ENCODE measurements around the gene RPSA. TPM values are rescaled to one million over a fixed set of nuclear protein-coding genes. Genes with fewer than 3 reads are reported as not detected.

Gene RPSA
- total and polyA plus RNA-seq, 8 donors, result 738 to 1,954 (median 1,788) TPM

GRCh38 chr3:39376959-39377634, 29.4 kb upstream of the RPSA start:
- Histone ChIP-seq H3K4me1 (no peaks in the 10 kb centered on the region), H3K36me3 (no peaks in the 10 kb centered on the region), H3K27me3 (no peaks in the 10 kb centered on the region), H3K9me3 (no peaks in the 10 kb centered on the region), H3K4me3 (no peak overlapping the region), H3K27ac (no peak overlapping the region)
- no peak for TF ChIP-seq CTCF (IDR thresholded peaks at IDR 0.05)
- DNase-seq, result peak in 1 of 4 donors; percentile 23
- intact Hi-C loops (cut with DNase I), result no loop called here
- no peak for ATAC-seq

- intact Hi-C loops (cut with DNase I), result no loop called here
- peak; percentile 47 to 51 for TF ChIP-seq CTCF (IDR thresholded peaks at IDR 0.05)
- no peaks in the 10 kb centered on the region for H3K27me3 ChIP-seq
- H3K36me3 ChIP-seq, result no peaks in the 10 kb centered on the region
- peaks cover 0 to 6% of the 10 kb centered on the region in 2 donors for H3K4me1 ChIP-seq
- ATAC-seq (peak; percentile 91), DNase-seq (peak in 1 of 4 donors; percentile 52)
- no peak overlapping the region for H3K4me3 ChIP-seq
- H3K27ac ChIP-seq, result no peak overlapping the region
- H3K9me3 ChIP-seq, result no peaks in the 10 kb centered on the region
These were observed 28.4 kb upstream of the RPSA start for GRCh38 chr3:39378088-39378487.

GRCh38 chr3:39378957-39379777, 27.4 kb upstream of the RPSA start:
- intact Hi-C loops (cut with DNase I), result no loop called here
- no peak for ATAC-seq

GRCh38 chr3:39379778-39380155, 26.8 kb upstream of the RPSA start:
- intact Hi-C loops (cut with DNase I), result no loop called here
- DNase-seq, result no peak
- ATAC-seq, result no peak

More at GRCh38 chr3:39378957-39379777, 27.4 kb upstream of the RPSA start:
- H3K4me1 ChIP-seq, result peaks cover 0 to 8% of the 10 kb centered on the region in 2 donors
- TF ChIP-seq CTCF (IDR thresholded peaks at IDR 0.05), result no peak
- no peaks in the 10 kb centered on the region for H3K9me3 ChIP-seq
- no peaks in the 10 kb centered on the region for H3K36me3 ChIP-seq
- no peak overlapping the region for H3K4me3 ChIP-seq
- no peaks in the 10 kb centered on the region for H3K27me3 ChIP-seq
- no peak overlapping the region for H3K27ac ChIP-seq
- no peak for DNase-seq

More at GRCh38 chr3:39379778-39380155, 26.8 kb upstream of the RPSA start:
- TF ChIP-seq CTCF (IDR thresholded peaks at IDR 0.05), result no peak
- H3K36me3 ChIP-seq, result no peaks in the 10 kb centered on the region
- no peaks in the 10 kb centered on the region for H3K9me3 ChIP-seq
- no peaks in the 10 kb centered on the region for H3K27me3 ChIP-seq
- H3K4me1 ChIP-seq, result peaks cover 0 to 14% of the 10 kb centered on the region in 2 donors
- H3K27ac ChIP-seq, result no peak overlapping the region
- no peak overlapping the region for H3K4me3 ChIP-seq

Measured in left lung (tissue), 10 donors.